Measurements from ENCODE around the gene UGT1A1.

UGT1A1 gene

DNA sequence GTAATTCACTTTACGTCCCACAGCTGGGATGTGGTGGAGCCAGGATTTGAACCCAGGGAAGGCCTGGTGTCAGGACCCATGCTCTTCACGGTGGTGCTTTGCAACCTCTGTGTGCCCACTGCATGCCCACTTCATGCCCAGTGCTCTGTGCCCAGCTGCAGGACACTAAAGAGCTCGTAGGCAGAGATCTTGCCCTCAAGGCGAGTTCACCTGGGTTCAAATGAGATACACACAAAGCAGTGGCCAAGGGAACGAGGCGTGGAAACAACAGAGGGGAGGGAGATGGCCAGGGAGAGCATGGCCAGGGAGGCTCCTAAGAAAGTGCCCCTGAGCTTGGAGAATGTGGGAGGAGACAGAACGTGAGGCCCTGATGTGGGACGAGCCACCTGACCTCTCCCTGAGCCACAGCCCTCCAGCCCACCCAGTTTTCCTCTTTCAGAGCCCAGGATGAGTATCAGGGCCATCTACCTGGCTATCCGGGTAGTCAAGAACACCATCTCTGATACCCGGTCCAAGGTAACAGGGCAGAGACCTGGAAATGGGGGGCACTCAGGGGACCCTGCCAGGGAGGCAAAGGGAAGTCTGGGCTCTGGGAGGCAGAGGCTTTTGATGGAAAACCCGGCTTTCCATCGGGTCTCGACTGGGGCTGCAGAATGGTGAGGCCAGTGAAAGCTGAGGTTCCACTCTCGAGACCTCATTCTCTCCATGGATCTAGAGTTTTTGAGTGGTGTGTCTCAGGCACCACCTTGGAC lies 38.4 kb downstream of the UGT1A1 start:
- no peak for TF ChIP-seq CTCF (IDR thresholded peaks at IDR 0.05)

DNA sequence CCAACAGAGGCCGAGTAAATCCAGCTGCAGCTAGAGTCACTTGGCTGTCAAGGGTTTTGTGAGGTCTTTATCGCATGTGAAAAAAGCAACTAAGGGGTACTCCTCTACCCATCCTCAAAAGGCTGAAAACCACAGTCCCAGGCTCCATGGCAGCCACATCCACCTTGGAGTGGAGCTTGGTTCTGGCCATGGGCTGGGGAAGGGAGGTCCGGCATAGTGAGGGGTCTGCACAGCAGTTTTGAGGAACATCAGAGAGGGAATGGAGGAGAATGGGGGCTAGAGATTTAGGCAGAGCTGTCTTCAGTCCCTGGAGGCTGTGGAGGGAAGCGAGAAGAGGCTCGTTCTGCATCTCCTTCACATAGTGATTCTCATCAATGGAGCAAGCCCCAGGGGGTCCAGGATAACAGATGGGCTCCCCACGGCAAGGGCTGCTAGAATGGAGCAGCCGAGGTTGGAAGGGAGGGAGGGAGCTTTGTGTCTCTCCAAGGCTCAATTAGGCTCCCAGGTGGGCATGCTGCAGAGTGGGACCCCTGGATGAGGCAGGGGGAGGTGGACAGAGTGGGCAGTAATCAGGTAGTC lies 39.1 kb downstream of the UGT1A1 start:
- no peak for TF ChIP-seq CTCF (IDR thresholded peaks at IDR 0.05)

- no peak for TF ChIP-seq CTCF (IDR thresholded peaks at IDR 0.05)
These were observed 39.6 kb downstream of the UGT1A1 start for GRCh38 chr2:233799716-233800115.

DNA sequence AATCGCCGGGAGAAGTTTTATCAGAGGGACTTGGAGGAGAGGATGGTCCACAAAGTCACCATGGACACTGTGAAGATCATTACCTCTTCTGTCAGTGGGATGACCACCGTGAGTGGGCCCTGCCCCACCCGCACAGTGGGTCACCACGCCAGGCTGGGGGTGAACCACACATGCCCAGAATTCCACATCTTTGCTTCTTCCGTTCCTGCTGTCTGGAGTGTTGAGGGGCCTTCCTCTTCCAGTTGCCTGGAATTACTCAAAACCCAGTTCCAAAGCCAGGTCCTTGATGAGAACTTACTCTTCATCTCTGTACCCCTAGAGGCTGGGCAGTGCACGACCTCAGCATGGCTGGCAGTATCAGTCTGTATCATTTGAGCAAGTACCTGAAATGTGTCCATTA lies 40.1 kb downstream of the UGT1A1 start:
- TF ChIP-seq CTCF (IDR thresholded peaks at IDR 0.05), result no peak

DNA sequence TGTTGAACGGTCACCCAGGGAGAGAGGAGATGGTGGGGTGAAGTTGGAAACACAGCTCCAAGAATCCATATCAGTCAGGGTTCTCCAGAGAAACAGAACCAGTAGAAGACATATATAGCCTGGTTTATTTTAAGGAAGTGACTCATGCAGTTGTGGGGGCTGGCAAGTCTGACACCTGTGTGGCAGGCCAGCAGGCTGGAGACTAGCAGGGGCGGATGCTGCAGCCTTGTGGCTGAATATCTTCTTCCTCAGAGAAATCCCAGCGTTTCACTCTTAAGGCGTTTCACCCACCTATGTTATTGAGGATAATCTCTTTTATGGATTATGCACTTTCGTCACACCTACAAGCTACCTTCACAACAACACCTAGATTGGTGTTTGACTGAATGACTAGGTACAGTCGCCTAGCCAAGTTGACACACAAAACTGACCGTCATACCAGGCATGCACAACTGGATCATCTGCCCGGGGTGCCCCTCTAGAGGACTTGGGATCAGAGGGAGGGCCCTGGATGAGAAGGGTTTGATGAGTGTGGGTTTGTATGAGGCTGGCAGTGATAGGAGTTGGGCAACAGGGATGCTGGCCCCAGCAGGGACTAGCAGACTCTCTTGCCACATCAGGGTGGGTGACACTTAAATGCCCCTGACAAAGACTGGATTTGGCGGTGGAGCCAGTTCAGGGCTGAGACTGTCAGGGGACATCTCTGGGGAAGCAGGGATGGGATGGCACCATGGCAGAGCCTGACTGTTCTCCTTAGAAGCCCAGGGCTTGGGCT lies 41.5 kb downstream of the UGT1A1 start:
- no peak for TF ChIP-seq CTCF (IDR thresholded peaks at IDR 0.05)

GRCh38 chr2:233802132-233802815 lies 42.2 kb downstream of the UGT1A1 start:
- TF ChIP-seq CTCF (IDR thresholded peaks at IDR 0.05), result no peak

DNA sequence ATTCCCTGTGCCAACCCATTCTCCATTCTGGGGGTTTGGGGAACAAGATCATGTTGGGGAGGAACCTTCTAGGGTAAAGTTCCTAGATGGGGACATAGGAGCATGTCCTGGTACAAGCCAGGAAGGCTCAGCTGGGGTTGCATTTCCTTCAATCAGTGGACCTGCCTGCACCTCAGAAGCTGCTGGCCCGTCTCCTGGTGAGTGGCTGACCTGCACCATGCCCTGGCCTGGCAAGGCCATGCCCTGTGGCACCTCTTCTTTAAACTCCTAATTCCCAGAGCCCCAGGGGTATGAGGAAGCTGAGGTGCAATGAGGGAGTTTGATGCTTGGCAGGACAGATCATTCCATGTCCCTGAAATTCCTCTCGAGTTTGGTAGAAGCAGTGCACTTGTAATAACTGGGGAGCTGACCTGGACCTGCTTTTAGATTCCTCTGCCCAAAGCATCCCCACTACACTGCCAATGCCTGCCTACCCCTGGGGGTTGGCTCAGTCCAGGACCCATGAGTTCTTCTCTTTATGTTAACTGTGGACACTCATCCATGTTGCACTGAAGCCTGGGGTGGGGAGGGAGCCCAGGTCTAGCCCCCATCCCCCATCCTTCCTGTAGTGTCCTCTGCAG lies 43.3 kb downstream of the UGT1A1 start:
- no peak for TF ChIP-seq CTCF (IDR thresholded peaks at IDR 0.05)

Measured in LNCAP (cell line).